ENCODE results near the gene PGA3.
"Not testable (repeated sequence)": the region's sequence is repeated elsewhere in the genome, so short reads cannot be mapped to it uniquely, and the experiment has no call there.

Gene PGA3

GRCh38 chr11:61172356-61172755, 31.0 kb upstream of the PGA3 start:
- no peak for TF ChIP-seq CTCF (IDR thresholded peaks at IDR 0.05; ENCODE audit: control insufficient read depth, insufficient read depth, low read depth, low read length, missing control alignments)
- no peak overlapping the region for H3K4me3 ChIP-seq (ENCODE audit: control insufficient read depth, low read depth, low read length)
- no peak for DNase-seq (ENCODE audit: low read depth)

- H3K4me3 ChIP-seq (ENCODE audit: control insufficient read depth, low read depth, low read length) = no peak overlapping the region
- no peak for TF ChIP-seq CTCF (IDR thresholded peaks at IDR 0.05; ENCODE audit: control insufficient read depth, insufficient read depth, low read depth, low read length, missing control alignments)
- no peak for DNase-seq (ENCODE audit: low read depth)
These were observed 30.4 kb upstream of the PGA3 start for GRCh38 chr11:61172888-61173287.

- TF ChIP-seq CTCF (IDR thresholded peaks at IDR 0.05; ENCODE audit: control insufficient read depth, insufficient read depth, low read depth, low read length, missing control alignments) = peak; percentile 47
- no peak for DNase-seq (ENCODE audit: low read depth)
- H3K4me3 ChIP-seq (ENCODE audit: control insufficient read depth, low read depth, low read length) = no peak overlapping the region
These were observed 29.9 kb upstream of the PGA3 start for GRCh38 chr11:61173456-61173855.

- TF ChIP-seq CTCF (IDR thresholded peaks at IDR 0.05; ENCODE audit: control insufficient read depth, insufficient read depth, low read depth, low read length, missing control alignments) = no peak
- no peak overlapping the region for H3K4me3 ChIP-seq (ENCODE audit: control insufficient read depth, low read depth, low read length)
- DNase-seq (ENCODE audit: low read depth) = no peak
These were observed 29.0 kb upstream of the PGA3 start for GRCh38 chr11:61174273-61174672.

- no peak for DNase-seq (ENCODE audit: low read depth)
- H3K4me3 ChIP-seq (ENCODE audit: control insufficient read depth, low read depth, low read length) = no peak overlapping the region
- TF ChIP-seq CTCF (IDR thresholded peaks at IDR 0.05; ENCODE audit: control insufficient read depth, insufficient read depth, low read depth, low read length, missing control alignments) = no peak
These were observed 28.4 kb upstream of the PGA3 start for GRCh38 chr11:61174949-61175348.

- H3K4me3 ChIP-seq (ENCODE audit: control insufficient read depth, low read depth, low read length) = no peak overlapping the region
- TF ChIP-seq CTCF (IDR thresholded peaks at IDR 0.05; ENCODE audit: control insufficient read depth, insufficient read depth, low read depth, low read length, missing control alignments) = no peak
- no peak for DNase-seq (ENCODE audit: low read depth)
These were observed 26.9 kb upstream of the PGA3 start for GRCh38 chr11:61176446-61176845.

GRCh38 chr11:61180205-61180604, 23.1 kb upstream of the PGA3 start:
- not testable (repeated sequence) for DNase-seq (ENCODE audit: low read depth); H3K4me3 ChIP-seq (ENCODE audit: control insufficient read depth, low read depth, low read length)
